Neutrophil (primary cell): ENCODE measurements around the gene UVSSA.

Experiments
- H3K27ac ChIP-seq: fragments of 200-600 bp; sonication (generic); 2 replicates; pipeline ENCODE4 v1.5.1; 2016; ENCODE audit warnings: mild to moderate bottlenecking, moderate library complexity
- H3K27me3 ChIP-seq: fragments of 200-600 bp; sonication (generic); 2 replicates; pipeline ENCODE4 v1.6.0; 2016; ENCODE audit warnings: mild to moderate bottlenecking
- H3K36me3 ChIP-seq: fragments of 200-600 bp; sonication (generic); 2 replicates; pipeline ENCODE4 v1.5.1; 2017
- H3K4me1 ChIP-seq, 2 experiments: fragments of 200-600 bp in 1 of 2; sonication (generic) in 1 of 2; 1 replicate in 1 of 2; 2 replicates in 1 of 2; pipeline versions ENCODE4 v1.5.1 to v1.6.1; 2013 to 2016; ENCODE audit warnings: low read depth in 1 of 2, low read length in 1 of 2, mild to moderate bottlenecking in 1 of 2, moderate library complexity in 1 of 2; ENCODE audit not compliant: control insufficient read depth in 1 of 2, insufficient read depth in 1 of 2
- H3K4me3 ChIP-seq, 2 experiments: fragments of 200-600 bp in 1 of 2; sonication (generic) in 1 of 2; 1 replicate in 1 of 2; 2 replicates in 1 of 2; pipeline ENCODE4 v1.5.1; 2013 to 2016; ENCODE audit warnings: low read depth in 1 of 2, low read length in 1 of 2, mild to moderate bottlenecking in 1 of 2, moderate library complexity in 1 of 2
- H3K9me3 ChIP-seq: fragments of 200-600 bp; sonication (generic); 2 replicates; pipeline ENCODE4 v1.5.1; 2016
- CTCF ChIP-seq: fragments of 200-600 bp; sonication (generic); IDR thresholded peaks from 2 replicates; pipeline ENCODE4 v1.5.1; 2016; ENCODE audit warnings: antibody characterized with exemption

UVSSA gene

DNA sequence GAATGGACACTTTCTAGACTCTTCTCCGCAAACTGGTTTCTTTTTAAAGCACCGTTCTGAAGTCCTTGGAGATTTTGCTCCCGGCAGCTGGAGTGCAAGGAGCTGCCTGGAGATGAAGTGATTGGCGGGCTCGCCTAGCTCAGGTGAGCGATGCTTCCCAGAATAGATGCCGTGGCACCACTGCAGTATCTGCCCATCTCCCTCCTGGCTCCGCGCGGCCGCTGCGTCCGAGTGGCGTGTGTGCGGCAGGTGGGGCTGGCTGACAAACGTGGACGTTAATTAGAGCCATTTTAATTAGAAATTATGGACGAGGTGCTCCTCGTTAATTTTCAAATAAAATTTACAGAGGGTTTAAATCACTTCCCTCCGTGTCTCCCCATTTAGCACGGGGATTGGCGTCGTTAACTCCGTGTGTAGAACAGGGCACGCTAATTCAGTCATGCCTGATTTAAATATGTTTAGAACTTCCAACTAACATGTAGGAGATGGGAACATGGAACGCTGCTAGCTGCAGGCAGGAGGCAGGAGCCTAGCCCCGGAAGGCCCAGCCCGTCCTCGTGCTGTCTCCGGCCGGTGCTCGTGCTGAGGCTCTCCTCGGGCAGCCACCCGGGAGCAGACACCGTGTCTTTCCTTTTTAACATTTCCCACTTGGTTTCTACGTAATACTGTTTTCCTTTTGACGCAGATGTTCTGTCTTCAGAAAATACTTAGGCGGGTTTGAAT is 11.6 kb downstream of the UVSSA start:
- no peak for TF ChIP-seq CTCF
- Histone ChIP-seq H3K9me3 (no peaks in the 10 kb centered on the region), H3K27ac (no peak overlapping the region), H3K36me3 (peaks cover 86% of the 10 kb centered on the region), H3K4me3 (no peak overlapping the region), H3K4me1 (no peaks in the 10 kb centered on the region), H3K27me3 (no peaks in the 10 kb centered on the region)

DNA sequence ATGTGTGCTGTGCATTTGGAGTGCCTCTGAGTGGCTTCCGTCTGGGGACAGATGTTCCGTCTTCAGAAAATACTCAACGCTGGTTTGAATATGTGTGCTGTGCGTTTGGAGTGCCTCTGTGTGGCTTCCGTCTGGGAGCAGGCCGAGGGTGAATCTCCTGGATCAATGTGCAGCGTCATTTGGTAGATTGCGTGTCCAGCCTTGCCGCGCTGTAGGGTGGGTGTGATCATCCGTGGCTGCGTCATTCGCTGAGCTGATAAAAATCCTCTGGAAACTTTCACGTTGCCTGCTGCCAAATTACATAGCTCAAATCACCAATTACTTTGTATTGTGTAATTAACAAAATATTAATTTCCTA is 12.1 kb downstream of the UVSSA start:
- no peaks in the 10 kb centered on the region for H3K27me3 ChIP-seq
- peaks cover 80% of the 10 kb centered on the region for H3K36me3 ChIP-seq
- no peak overlapping the region for H3K4me3 ChIP-seq
- TF ChIP-seq CTCF: no peak
- no peak overlapping the region for H3K27ac ChIP-seq
- H3K4me1 ChIP-seq: no peaks in the 10 kb centered on the region
- no peaks in the 10 kb centered on the region for H3K9me3 ChIP-seq

DNA sequence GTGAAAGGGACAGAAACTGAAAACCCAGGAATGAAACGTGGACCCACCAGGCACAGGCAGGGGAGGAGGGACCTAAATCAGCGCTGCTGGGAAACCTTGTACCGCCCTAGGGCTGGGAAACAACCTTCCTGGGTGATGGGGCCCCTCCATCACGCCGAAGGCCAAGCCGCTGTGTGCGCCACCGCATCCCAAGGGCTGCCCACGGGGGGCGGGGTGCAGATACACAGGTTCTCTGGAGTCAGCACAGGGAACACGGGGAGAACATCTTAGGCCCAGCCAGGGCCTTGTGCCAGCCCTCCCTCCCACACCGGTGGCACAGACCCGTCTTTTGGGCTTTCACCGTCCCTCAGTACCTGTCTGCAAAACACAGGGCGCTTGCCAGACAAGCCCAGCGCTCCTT is 13.0 kb downstream of the UVSSA start:
- H3K27me3 ChIP-seq: no peaks in the 10 kb centered on the region
- H3K27ac ChIP-seq: no peak overlapping the region
- no peaks in the 10 kb centered on the region for H3K4me1 ChIP-seq
- H3K4me3 ChIP-seq: no peak overlapping the region
- no peak for TF ChIP-seq CTCF
- peaks cover 77% of the 10 kb centered on the region for H3K36me3 ChIP-seq
- no peaks in the 10 kb centered on the region for H3K9me3 ChIP-seq

- Histone ChIP-seq H3K36me3 (peaks cover 76% of the 10 kb centered on the region), H3K27ac (no peak overlapping the region), H3K4me1 (no peaks in the 10 kb centered on the region), H3K4me3 (no peak overlapping the region), H3K9me3 (no peaks in the 10 kb centered on the region), H3K27me3 (no peaks in the 10 kb centered on the region)
- TF ChIP-seq CTCF: no peak
These were observed 13.6 kb downstream of the UVSSA start for GRCh38 chr4:1360423-1361283.

DNA sequence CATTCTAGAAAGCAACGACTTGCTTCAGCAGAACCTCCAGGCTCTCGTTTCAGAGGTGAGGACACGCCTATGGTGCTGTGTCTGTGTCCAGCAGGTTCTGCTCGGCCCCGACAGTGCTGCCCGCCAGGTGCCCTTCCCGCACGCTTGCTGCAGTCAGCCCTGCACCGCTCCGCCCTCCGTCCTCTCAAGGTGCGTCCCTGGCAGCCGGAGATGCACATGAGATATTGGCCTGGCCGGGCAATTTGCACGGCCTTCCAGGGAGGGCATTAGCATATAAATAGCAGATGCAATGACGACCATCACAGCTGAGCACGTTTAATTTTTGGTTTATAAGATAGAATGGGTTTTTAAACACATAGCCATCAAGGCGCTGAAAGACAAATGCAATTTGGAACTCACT is 14.4 kb downstream of the UVSSA start:
- Histone ChIP-seq H3K27me3 (no peaks in the 10 kb centered on the region), H3K27ac (no peak overlapping the region), H3K4me1 (no peaks in the 10 kb centered on the region), H3K36me3 (peaks cover 76% of the 10 kb centered on the region), H3K4me3 (no peak overlapping the region), H3K9me3 (no peaks in the 10 kb centered on the region)
- TF ChIP-seq CTCF: no peak
